ENCODE results near the gene C6orf132.

The C6orf132 gene

DNA sequence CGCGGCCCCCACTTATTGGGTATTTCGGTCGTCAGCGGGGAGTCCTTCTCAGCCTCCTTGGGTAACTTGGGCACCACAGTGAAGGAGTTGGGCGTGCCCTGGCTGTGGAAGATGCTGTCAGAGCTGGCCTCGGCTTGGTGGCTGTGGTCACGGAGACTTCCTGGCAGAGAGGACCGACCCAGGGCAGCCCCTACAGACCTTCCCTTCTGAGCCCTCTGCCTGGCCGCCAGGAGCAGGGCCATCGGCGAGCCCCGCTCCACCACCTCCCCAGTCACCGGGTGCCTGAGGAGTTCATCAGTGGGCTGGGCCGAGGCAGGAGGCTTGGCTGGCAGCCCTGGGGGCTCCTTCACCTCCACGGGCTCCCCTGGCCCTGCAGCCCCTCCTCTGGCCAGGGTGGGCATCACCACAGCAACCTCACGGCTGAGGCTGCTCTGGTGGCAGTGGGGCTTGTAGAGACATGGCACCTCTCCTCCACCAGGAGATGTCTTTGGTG, 37.2 kb downstream of the C6orf132 start:
- Histone ChIP-seq H3K4me3 (IDR thresholded peaks at IDR 0.05; ENCODE audit: insufficient read depth, low read depth, low read length) (no peak overlapping the region), H3K36me3 (ENCODE audit: insufficient read depth) (no peaks in the 10 kb centered on the region)

DNA sequence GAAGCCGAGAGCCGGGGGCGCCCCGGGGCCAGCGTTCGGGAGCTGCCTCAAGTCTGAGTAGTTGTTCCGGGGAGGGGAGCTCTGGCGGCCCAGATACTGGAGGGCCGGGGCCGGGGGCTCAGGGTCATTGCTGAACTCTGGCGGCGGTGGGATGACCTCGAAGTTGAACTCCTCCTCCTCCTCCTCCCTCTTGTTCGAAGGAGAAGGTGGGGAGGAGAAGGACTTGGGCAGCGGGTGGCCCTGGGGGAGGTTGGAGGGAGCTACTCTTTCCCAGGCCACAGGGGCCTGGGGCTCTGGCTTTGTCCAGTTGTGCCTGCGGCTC, 37.7 kb downstream of the C6orf132 start:
- Histone ChIP-seq H3K4me3 (IDR thresholded peaks at IDR 0.05; ENCODE audit: insufficient read depth, low read depth, low read length) (no peak overlapping the region), H3K79me2 (ENCODE audit: insufficient read depth, low read depth) (no peaks in the 10 kb centered on the region), H2AFZ (ENCODE audit: low read depth) (peak overlapping the region; percentile 59; the same call in 1 of the 2 replicates), H3K9ac (peak overlapping the region; percentile 27; the same call in 1 of the 2 replicates), H3K27me3 (ENCODE audit: insufficient read depth, low read depth) (no peaks in the 10 kb centered on the region), H4K20me1 (ENCODE audit: insufficient read depth) (no peaks in the 10 kb centered on the region), H3K36me3 (ENCODE audit: insufficient read depth) (no peaks in the 10 kb centered on the region), H3K27ac (no peak overlapping the region), H3K4me1 (ENCODE audit: low read depth, poor library complexity, severe bottlenecking) (no peaks in the 10 kb centered on the region), H3K4me2 (no peak overlapping the region)
- TF ChIP-seq, protein P1, sequence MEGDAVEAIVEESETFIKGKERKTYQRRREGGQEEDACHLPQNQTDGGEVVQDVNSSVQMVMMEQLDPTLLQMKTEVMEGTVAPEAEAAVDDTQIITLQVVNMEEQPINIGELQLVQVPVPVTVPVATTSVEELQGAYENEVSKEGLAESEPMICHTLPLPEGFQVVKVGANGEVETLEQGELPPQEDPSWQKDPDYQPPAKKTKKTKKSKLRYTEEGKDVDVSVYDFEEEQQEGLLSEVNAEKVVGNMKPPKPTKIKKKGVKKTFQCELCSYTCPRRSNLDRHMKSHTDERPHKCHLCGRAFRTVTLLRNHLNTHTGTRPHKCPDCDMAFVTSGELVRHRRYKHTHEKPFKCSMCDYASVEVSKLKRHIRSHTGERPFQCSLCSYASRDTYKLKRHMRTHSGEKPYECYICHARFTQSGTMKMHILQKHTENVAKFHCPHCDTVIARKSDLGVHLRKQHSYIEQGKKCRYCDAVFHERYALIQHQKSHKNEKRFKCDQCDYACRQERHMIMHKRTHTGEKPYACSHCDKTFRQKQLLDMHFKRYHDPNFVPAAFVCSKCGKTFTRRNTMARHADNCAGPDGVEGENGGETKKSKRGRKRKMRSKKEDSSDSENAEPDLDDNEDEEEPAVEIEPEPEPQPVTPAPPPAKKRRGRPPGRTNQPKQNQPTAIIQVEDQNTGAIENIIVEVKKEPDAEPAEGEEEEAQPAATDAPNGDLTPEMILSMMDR (conservative IDR thresholded peaks at IDR 0.05; ENCODE audit: low read depth, low read length) = no peak

More for the DNA sequence above, 37.2 kb downstream of the C6orf132 start:
- Histone ChIP-seq H3K27me3 (ENCODE audit: insufficient read depth, low read depth) (no peaks in the 10 kb centered on the region; the same call in 1 of the 2 replicates), H2AFZ (ENCODE audit: low read depth) (no peak overlapping the region), H3K4me1 (ENCODE audit: low read depth, poor library complexity, severe bottlenecking) (no peaks in the 10 kb centered on the region), H3K4me2 (no peak overlapping the region), H3K9ac (no peak overlapping the region), H4K20me1 (ENCODE audit: insufficient read depth) (no peaks in the 10 kb centered on the region), H3K27ac (no peak overlapping the region), H3K79me2 (ENCODE audit: insufficient read depth, low read depth) (no peaks in the 10 kb centered on the region)
- TF ChIP-seq, protein P1 (conservative IDR thresholded peaks at IDR 0.05; ENCODE audit: low read depth, low read length) = no peak

DNA sequence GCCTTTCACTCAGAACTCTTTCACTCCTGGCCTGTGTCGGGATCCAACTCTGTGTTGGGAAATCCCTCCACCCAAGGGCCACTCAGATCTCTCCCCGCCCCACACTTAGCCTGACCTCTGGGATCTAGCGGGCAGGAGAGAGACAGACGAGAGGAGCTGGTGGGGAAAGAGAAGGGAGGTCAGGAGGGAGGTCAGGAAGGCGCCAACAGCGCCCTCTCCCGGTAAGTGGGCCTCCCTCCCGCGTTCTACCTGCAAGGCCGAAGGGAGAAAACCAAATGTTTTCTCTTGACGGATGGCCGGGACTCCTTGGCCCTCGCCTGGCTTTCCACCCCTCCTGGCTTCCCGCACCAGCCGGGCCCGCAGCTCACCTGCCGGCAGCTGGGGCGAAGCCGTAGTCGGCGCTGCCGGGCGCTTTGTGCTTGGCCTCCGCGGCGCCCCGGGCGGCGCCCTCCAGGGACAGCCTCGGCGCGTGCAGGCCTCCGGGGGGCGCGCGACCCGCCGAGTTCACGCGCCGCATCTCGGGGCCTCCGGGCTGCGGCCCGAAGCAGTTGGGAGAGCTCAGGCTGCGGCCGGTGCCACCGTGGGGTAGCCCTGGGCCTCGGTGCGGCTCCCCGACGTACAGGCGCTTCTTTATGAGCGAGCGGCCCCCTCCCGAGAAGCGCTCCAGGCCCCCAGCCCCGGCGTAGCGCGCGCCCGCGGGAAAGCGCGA, 38.2 kb downstream of the C6orf132 start:
- Histone ChIP-seq H3K27ac (no peak overlapping the region), H3K79me2 (ENCODE audit: insufficient read depth, low read depth) (no peaks in the 10 kb centered on the region), H3K4me2 (peak overlapping the region; percentile 17; the same call in 1 of the 2 replicates), H3K36me3 (ENCODE audit: insufficient read depth) (no peaks in the 10 kb centered on the region), H3K4me1 (ENCODE audit: low read depth, poor library complexity, severe bottlenecking) (no peaks in the 10 kb centered on the region), H4K20me1 (ENCODE audit: insufficient read depth) (no peaks in the 10 kb centered on the region), H3K9ac (peak overlapping the region; percentile 27; the same call in 1 of the 2 replicates), H2AFZ (ENCODE audit: low read depth) (peak overlapping the region; percentile 59; the same call in 1 of the 2 replicates), H3K27me3 (ENCODE audit: insufficient read depth, low read depth) (no peaks in the 10 kb centered on the region), H3K4me3 (IDR thresholded peaks at IDR 0.05; ENCODE audit: insufficient read depth, low read depth, low read length) (no peak overlapping the region)
- TF ChIP-seq, protein P1 (conservative IDR thresholded peaks at IDR 0.05; ENCODE audit: low read depth, low read length) = peak; percentile 49

DNA sequence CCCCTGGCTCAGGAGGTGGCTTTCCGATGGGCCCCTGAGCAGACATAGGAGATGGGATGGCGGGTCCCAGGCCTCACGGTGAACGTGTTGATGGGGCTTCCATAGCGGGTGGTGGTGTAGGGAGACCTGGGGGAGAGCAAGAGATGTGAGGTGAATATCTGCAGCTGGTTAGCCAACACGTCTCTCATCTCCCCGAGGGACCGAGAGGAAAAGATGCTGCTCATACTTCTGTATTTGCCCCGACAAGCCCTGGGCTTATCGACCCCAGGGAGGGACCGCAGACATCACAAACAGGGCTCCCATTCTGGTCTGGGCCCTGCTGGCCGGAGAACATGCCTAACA, 38.7 kb downstream of the C6orf132 start:
- H3K27me3 ChIP-seq (ENCODE audit: insufficient read depth, low read depth) = no peaks in the 10 kb centered on the region
- no peaks in the 10 kb centered on the region for H3K79me2 ChIP-seq (ENCODE audit: insufficient read depth, low read depth)
- H2AFZ ChIP-seq (ENCODE audit: low read depth) = peak overlapping the region; percentile 59; the same call in 1 of the 2 replicates
- H3K36me3 ChIP-seq (ENCODE audit: insufficient read depth) = no peaks in the 10 kb centered on the region
- H3K4me1 ChIP-seq (ENCODE audit: low read depth, poor library complexity, severe bottlenecking) = no peaks in the 10 kb centered on the region
- no peak overlapping the region for H3K27ac ChIP-seq
- H3K9ac ChIP-seq = no peak overlapping the region
- H4K20me1 ChIP-seq (ENCODE audit: insufficient read depth) = no peaks in the 10 kb centered on the region
- H3K4me2 ChIP-seq = peak overlapping the region; percentile 17; the same call in 1 of the 2 replicates
- TF ChIP-seq, protein P1 (conservative IDR thresholded peaks at IDR 0.05; ENCODE audit: low read depth, low read length) = no peak
- H3K4me3 ChIP-seq (IDR thresholded peaks at IDR 0.05; ENCODE audit: insufficient read depth, low read depth, low read length) = no peak overlapping the region
